Measurements from ENCODE around the gene METTL2A.
"Not testable (repeated sequence)": the region's sequence is repeated elsewhere in the genome, so short reads cannot be mapped to it uniquely, and the experiment has no call there.

DNA sequence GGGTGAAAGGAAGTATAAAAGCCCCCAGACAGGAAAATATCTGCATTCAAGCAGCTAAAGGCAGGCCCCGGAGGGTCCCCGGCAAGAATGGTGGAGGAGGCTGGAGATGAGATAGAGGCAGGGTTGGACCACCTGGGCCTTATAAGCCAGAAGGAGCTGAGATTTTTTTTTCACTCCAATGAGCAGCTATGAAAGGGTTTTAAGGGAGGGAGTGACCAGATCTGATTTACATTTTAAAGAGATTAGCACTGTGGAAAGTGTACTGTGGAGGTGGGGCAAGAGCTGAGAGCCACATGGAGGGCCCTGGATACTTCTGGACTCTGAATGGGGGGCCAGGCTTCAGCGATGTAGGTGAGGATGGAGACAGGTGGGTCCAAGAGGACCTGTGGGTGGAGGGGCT, 40.7 kb downstream of the METTL2A start:
- TF ChIP-seq, protein P1, sequence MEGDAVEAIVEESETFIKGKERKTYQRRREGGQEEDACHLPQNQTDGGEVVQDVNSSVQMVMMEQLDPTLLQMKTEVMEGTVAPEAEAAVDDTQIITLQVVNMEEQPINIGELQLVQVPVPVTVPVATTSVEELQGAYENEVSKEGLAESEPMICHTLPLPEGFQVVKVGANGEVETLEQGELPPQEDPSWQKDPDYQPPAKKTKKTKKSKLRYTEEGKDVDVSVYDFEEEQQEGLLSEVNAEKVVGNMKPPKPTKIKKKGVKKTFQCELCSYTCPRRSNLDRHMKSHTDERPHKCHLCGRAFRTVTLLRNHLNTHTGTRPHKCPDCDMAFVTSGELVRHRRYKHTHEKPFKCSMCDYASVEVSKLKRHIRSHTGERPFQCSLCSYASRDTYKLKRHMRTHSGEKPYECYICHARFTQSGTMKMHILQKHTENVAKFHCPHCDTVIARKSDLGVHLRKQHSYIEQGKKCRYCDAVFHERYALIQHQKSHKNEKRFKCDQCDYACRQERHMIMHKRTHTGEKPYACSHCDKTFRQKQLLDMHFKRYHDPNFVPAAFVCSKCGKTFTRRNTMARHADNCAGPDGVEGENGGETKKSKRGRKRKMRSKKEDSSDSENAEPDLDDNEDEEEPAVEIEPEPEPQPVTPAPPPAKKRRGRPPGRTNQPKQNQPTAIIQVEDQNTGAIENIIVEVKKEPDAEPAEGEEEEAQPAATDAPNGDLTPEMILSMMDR (IDR thresholded peaks at IDR 0.05) = not testable (repeated sequence)
- TF ChIP-seq EZH2 (IDR thresholded peaks at IDR 0.05) = not testable (repeated sequence)

Measured in neural progenitor cell (in vitro differentiated cells).